SIG-M5 treated with dmso at 0.1 percent for 504 hours (cell line): Measurements from ENCODE around the gene BLTP3B.
"Not testable (repeated sequence)": the region's sequence is repeated elsewhere in the genome, so short reads cannot be mapped to it uniquely, and the experiment has no call there.

Source experiments
- DNase-seq: peaks from one replicate; lab custom pipeline; 2025; ENCODE audit not compliant: unreplicated experiment; lab: John Stamatoyannopoulos, UW

Gene BLTP3B

GRCh38 chr12:100142851-100143559, at the start of gene BLTP3B:
Gene BLTP3B (minus strand): TSS chr12:100142874. CDS start chr12:100142635, 239 bp downstream.
- peak; percentile 84 for DNase-seq

GRCh38 chr12:100189636-100190394, 47.1 kb upstream of the BLTP3B start:
- no peak for DNase-seq

GRCh38 chr12:100188888-100189635, 46.4 kb upstream of the BLTP3B start:
- DNase-seq, result not testable (repeated sequence)

GRCh38 chr12:100187857-100188519, 45.3 kb upstream of the BLTP3B start:
- DNase-seq, result no peak

GRCh38 chr12:100187068-100187467, 44.4 kb upstream of the BLTP3B start:
- DNase-seq, result no peak

- DNase-seq, result no peak
Measured at GRCh38 chr12:100186071-100186470, 43.4 kb upstream of the BLTP3B start.

- DNase-seq, result no peak
Measured at GRCh38 chr12:100185361-100185894, 42.8 kb upstream of the BLTP3B start.

GRCh38 chr12:100184549-100185145, 42.0 kb upstream of the BLTP3B start:
- no peak for DNase-seq

GRCh38 chr12:100179252-100179651, 36.6 kb upstream of the BLTP3B start:
- DNase-seq, result no peak

GRCh38 chr12:100176493-100176892, 33.8 kb upstream of the BLTP3B start:
- DNase-seq, result not testable (repeated sequence)

- no peak for DNase-seq
Measured at GRCh38 chr12:100174495-100174894, 31.8 kb upstream of the BLTP3B start.

GRCh38 chr12:100173111-100173510, 30.4 kb upstream of the BLTP3B start:
- no peak for DNase-seq

- no peak for DNase-seq
Measured at GRCh38 chr12:100171248-100171647, 28.6 kb upstream of the BLTP3B start.

GRCh38 chr12:100170313-100170858, 27.7 kb upstream of the BLTP3B start:
- DNase-seq, result no peak

GRCh38 chr12:100169345-100169744, 26.7 kb upstream of the BLTP3B start:
- no peak for DNase-seq

- DNase-seq, result no peak
Measured at GRCh38 chr12:100168562-100168961, 25.9 kb upstream of the BLTP3B start.

- DNase-seq, result no peak
Measured at GRCh38 chr12:100166232-100166631, 23.6 kb upstream of the BLTP3B start.

- DNase-seq, result no peak
Measured at GRCh38 chr12:100165356-100165755, 22.7 kb upstream of the BLTP3B start.

- DNase-seq, result no peak
Measured at GRCh38 chr12:100164153-100164704, 21.6 kb upstream of the BLTP3B start.
